Stimulated activated CD4-positive, alpha-beta T cell treated with anti-CD3 and anti-CD28 coated beads, TNF-alpha, amount 100 ng/mL, for 4 hours (primary cell): ENCODE measurements around the gene ENKUR.

Source experiments
- DNase-seq, 3 experiments: peaks; one replicate each; pipeline ENCODE4 v3.0.0-alpha.2; 2020; ENCODE audit warnings: low read depth in 3 of 3

The ENKUR gene

DNA sequence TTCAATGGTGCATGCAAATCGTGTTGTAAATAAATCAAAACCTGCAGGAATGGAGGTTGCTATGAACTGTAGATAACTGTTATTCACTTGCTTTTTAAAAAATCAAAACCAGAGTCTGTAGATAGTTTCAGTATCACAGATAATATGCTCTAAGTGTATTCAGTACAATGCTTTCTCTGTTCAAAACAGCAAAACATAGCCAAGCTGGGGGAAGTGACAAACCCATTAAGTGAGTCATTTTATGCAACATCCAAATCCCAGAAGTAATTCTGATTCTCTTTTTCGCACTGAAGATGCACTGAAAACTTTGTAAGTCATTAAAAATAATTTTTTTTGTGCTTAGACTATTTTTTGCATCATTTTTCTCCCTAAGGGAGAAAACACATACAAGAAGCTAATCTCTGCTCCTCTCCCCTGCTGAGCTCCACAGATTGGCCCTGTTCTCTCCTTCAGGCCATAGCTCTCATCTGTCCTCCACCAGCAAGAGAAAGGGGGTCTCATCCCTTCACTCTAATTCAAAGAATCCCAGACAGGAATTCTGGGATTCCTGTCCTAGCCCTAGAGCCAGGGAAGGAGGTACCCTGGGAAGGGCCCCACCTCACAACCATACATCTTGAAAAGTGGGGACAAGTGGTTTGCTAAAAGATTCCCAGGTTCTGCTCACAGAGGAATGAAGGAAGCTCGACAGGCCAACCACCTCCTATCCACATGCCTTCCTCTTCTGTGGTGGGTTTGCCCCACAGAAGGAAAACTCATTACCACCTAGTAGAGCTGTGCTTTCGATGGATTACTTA, 68.5 kb downstream of the ENKUR start:
- no peak for DNase-seq

DNA sequence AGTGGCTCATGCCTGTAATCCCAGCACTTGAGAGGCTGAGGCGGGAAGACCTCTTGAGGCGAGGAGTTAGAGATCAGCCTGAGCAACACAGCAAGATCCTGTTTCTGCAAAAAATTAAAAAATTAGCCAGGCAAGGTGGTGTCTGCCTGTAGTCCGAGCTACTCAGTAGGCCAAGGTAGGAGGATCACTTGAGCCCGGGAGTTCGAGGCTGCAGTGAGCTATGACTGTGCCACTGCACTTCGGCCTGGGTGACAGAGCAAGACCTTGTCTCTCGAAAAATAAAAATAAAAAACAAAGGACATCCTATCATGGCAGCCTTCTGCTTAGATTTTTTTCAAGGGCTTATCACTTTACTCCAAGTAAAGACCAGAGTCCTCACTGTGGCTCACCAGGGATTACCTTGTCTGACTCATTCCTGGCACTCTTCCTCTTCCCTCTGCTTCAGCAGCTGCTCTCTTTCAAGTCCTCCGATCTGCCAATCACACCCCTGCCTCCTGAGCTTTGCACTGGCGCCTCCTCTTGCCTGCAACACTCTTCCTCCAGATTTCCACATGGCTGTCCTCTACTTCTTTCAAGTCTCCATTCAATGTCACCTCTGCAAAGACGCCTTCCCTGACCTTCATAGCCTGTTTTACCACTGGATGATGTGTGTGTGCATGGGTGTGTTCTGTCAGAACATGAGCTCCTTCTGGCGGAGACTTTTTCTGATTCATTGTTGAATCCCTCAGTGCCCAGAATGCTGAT, 71.3 kb downstream of the ENKUR start:
- no peak for DNase-seq

DNA sequence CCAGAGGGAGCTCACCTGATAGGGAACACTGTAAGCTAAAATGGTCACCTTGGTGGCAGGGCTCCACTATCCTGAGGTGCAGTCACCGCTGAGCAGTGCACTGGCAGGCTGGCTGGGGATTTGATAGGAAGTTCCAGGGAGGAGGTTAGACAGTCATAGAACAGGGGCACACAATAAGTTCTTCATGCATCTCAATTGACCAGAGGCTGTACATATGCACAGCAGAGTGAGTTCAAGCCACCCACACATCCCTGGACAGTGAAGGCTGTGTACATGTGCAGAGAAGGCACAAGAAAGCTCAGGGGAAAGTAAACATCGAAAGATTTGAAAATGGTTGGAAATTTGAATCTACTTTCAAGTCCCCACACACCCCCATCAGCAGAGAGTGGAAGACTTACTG, 77.4 kb downstream of the ENKUR start:
- no peak for DNase-seq

DNA sequence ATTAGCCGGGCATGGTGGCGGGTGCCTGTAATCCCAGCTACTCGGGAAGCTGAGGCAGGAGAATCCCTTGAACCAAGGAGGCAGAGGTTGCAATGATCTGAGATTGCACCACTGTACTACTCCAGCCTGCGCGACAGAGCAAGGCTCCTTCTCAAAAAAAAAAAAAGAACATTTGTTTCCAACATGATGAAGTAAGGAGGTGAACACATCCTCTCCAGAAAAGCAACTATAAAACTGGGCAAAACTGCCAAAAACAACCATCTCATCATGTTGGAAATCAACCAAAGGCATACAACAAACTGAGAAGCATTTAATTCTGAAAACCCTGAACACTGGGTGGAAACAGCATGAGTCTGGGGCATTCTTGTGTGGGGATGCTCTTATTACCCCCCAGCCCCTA, 77.9 kb downstream of the ENKUR start:
- no peak for DNase-seq

DNA sequence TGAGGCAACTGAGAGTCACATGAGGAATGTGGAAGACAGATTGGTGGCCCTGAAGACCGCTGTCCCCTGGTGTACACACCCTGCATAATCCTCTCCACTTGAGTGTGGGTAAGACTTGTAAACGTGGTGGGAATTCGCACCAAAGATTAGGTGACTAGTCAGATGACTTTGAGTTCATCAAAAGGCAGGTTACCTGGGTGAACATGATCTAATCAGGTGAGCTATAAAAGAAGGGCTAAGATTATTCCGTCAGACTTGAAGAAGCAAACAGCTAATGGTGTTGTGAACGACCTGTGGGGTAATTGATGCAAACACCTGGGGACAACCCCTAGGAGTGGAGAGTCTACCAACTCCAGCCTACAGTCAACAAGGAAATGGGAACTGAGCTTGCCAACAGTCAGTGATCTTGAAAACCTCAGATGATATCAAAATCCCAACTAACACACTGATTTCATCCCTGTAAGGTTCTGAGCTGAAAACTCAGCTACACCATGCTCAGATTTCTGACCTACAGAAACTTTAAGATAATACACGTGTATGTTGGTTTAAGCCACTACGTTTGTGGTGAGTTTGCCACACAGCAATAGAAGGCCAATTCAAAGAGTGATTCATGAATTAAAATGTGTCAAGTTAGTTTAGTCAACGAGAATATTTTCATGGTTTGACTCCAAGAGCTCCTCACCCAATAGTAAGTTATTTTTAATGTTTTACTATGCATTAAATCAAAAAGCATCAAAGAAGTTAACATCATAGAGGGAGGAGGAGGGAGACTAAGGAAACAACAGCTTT, 80.3 kb downstream of the ENKUR start:
- no peak for DNase-seq
